ENCODE data around the gene OLFM2. TPM values are rescaled to one million over a fixed set of nuclear protein-coding genes. Genes with fewer than 3 reads are reported as not detected.

OLFM2 gene
- total RNA-seq, 1 donor = 16.0 TPM

DNA sequence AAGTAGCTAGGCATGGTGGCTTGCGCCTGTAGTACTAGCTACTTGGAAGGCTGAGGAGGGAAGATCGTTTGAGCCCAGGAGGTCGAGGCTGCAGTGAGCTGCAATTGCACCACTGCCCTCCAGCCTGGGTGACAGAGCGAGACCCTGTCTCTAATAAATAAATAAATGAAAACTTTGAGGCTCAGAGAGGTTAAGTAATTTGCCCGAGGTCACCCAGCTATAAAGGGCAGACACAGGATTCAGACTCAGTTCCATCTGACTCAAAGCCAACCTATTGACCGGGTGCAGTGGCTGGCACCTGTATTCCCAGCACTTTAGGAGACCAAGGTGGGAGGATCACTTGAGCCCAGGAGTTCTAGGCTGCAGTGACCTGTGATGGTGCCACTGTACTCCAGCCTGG lies 7.4 kb upstream of the OLFM2 start:
- no peak overlapping the region for H3K4me3 ChIP-seq (ENCODE audit: low read depth, low read length)
- no peak for DNase-seq (ENCODE audit: low read depth)
- TF ChIP-seq, protein P1, sequence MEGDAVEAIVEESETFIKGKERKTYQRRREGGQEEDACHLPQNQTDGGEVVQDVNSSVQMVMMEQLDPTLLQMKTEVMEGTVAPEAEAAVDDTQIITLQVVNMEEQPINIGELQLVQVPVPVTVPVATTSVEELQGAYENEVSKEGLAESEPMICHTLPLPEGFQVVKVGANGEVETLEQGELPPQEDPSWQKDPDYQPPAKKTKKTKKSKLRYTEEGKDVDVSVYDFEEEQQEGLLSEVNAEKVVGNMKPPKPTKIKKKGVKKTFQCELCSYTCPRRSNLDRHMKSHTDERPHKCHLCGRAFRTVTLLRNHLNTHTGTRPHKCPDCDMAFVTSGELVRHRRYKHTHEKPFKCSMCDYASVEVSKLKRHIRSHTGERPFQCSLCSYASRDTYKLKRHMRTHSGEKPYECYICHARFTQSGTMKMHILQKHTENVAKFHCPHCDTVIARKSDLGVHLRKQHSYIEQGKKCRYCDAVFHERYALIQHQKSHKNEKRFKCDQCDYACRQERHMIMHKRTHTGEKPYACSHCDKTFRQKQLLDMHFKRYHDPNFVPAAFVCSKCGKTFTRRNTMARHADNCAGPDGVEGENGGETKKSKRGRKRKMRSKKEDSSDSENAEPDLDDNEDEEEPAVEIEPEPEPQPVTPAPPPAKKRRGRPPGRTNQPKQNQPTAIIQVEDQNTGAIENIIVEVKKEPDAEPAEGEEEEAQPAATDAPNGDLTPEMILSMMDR (IDR thresholded peaks at IDR 0.05; ENCODE audit: insufficient read depth, low read length) = no peak

DNA sequence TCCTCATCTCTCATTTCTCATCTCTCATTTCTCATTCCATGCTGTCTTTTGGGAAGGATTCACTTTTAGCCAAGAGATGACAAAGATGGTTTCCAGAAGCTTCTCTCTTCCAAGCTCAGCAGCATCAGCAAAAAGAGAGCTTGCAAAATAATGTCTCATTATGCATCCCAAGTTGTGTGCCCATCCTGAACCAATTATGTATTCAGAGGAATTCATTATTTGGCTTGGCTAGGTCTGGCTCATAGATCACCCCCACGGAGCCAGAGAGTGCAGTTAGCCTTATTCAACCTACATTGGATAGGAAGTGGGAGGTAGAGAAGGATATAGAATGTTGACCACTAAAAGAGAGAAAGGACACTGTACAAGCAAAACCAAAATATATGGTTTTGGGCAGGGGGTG lies 5.4 kb upstream of the OLFM2 start:
- no peak for DNase-seq (ENCODE audit: low read depth)
- TF ChIP-seq, protein P1 (IDR thresholded peaks at IDR 0.05; ENCODE audit: insufficient read depth, low read length) = no peak
- H3K4me3 ChIP-seq (ENCODE audit: low read depth, low read length) = no peak overlapping the region

DNA sequence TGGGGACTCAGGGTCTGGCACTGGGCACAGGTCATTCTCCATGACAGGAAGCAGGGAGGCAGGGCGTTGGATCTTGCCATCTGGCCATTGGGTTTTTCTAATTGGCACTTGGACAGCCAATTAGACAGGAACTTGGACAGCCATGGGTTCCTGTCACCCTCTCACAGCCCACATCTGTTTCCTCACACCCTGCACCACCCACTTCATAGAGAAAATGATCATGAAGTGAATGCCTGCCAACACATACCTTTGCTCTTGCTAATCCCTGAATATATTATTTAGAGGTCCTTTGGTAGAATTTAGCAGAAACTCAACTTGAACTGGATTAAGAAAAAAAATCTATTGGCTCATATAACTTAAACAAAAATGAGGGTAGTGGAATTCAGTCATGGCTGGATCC lies 4.9 kb upstream of the OLFM2 start:
- DNase-seq (ENCODE audit: low read depth) = peak; percentile 88
- TF ChIP-seq, protein P1 (IDR thresholded peaks at IDR 0.05; ENCODE audit: insufficient read depth, low read length) = no peak

DNA sequence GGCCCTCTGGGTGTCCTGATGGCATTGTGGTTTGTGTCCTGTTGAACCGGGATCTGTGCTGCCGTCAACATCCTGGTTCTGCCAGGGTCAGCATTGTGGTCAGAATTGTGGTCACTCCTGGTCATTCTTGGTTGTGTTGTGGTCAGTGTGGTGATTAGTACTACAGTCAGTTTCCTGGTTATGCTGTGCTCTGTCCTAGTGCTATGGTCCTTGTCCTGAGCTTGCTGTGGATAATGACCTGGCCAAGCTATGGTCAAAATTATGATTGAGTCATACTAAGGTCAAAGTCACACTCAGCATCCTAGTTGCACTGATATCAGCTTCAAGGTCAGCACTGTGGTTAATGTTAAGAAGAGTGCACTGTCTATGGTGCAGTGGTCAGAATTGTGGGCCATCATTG lies 4.5 kb upstream of the OLFM2 start:
- TF ChIP-seq, protein P1 (IDR thresholded peaks at IDR 0.05; ENCODE audit: insufficient read depth, low read length) = no peak
- peak; percentile 35 for DNase-seq (ENCODE audit: low read depth)
- no peak overlapping the region for H3K4me3 ChIP-seq (ENCODE audit: low read depth, low read length)

More for the DNA sequence above, 4.9 kb upstream of the OLFM2 start:
- no peak overlapping the region for H3K4me3 ChIP-seq (ENCODE audit: low read depth, low read length)

DNA sequence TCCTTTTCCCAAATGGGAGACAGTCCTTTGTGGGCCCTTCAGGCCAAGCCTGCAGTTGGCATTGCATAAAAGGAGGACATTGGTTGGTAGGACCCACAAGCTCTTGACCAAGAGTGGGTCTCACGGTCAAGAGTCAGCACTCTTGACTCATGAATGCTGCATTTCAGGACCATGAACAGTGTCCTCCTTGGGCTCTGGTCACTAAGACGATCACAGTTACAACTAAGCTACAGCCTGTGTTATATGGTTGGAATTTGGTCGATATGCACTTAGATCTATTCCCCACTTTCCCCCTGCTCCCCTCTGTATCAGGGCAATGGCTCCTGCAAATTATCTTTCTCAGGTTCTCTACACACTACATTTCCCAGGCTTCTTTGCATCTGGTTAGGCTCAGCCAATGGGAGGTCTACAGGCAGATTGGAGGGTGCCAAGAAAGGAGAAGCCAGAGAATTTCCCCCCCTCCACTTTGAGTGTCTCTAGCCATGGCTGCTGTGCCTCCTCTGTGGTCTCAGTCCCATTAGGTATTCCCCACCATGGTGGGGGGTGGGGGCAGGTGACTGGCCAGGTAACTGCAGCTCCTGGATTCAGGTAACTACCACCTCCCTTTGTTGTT lies 3.1 kb upstream of the OLFM2 start:
- TF ChIP-seq, protein P1 (IDR thresholded peaks at IDR 0.05; ENCODE audit: insufficient read depth, low read length) = no peak
- no peak overlapping the region for H3K4me3 ChIP-seq (ENCODE audit: low read depth, low read length)
- DNase-seq (ENCODE audit: low read depth) = peak; percentile 53

DNA sequence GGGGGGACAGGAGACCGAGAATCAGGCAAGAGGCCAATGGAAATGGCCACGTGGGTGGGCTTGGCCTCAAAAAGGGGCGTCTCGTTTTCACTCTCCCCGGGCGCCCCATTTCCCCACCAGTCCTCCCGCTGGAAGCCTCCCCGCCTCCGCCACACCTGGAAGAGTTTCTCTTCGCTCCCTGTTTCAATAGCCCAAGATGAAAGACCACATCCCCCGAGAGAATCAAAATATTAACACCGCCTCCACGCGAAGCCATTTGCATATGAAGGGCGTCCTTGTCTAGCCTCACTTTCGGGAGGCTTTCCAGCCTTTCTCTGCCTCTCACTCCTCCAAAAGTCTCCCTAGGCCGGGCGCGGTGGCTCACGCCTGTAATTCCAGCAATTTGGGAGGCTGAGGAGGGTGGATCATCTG lies 691 bp upstream of the OLFM2 start:
- TF ChIP-seq, protein P1 (IDR thresholded peaks at IDR 0.05; ENCODE audit: insufficient read depth, low read length) = no peak
- DNase-seq (ENCODE audit: low read depth) = no peak
- H3K4me3 ChIP-seq (ENCODE audit: low read depth, low read length) = no peak overlapping the region
